HCT116 (cell line): ENCODE measurements around the gene TMEM232. TPM values are rescaled to one million over a fixed set of nuclear protein-coding genes. Genes with fewer than 3 reads are reported as not detected.

ENCODE experiments used
- ATAC-seq: fragments of 200-7000 bp; cut with Tn5 transposase; 2 replicates; pipeline ENCODE4 v1.9.1; 2020; ENCODE audit warnings: mild to moderate bottlenecking, moderate library complexity
- BruUV-seq: library from RNA; stranded (reverse); fragments of 400-500 nt; replicated peaks from 2 replicates; lab custom pipeline; 2021; lab: Mats Ljungman, UMichigan
- CTCF ChIA-PET: fragments of 300-600 bp; sonication (Branson Sonifier 250); formaldehyde crosslinking; loops from one replicate; lab custom pipeline; 2021; ENCODE audit warnings: antibody characterized with exemption; lab: Charles Lee
- POLR2A ChIA-PET: fragments of 300-600, 350-600 bp; sonication (Branson Sonifier 250); formaldehyde crosslinking; loops from one replicate; lab custom pipeline; 2021; ENCODE audit warnings: antibody characterized with exemption; lab: Charles Lee
- RAD21 ChIA-PET, 2 experiments: fragments of 300-600 bp; sonication (Branson Sonifier 250); formaldehyde crosslinking; loops; one replicate each; lab custom pipeline; 2023; ENCODE audit warnings: low total read pairs in 2 of 2; ENCODE audit not compliant: uncharacterized antibody in 2 of 2, unreplicated experiment in 2 of 2, low non-redundant PET in 1 of 2; lab: Charles Lee
- DNase-seq: peaks from one replicate; pipeline ENCODE4 v3.0.0-alpha.2; 2010; ENCODE audit warnings: low read depth, low spot score
- H2AFZ ChIP-seq: fragments of 200-600 bp; shearing (Covaris generic), sonication (generic); 2 replicates; pipeline ENCODE4 v1.6.1; 2017; ENCODE audit warnings: low read depth, mixed run types, mixed read lengths, antibody characterized with exemption, low read length; ENCODE audit not compliant: poor library complexity, severe bottlenecking
- H3K27ac ChIP-seq: 2 replicates; pipeline ENCODE4 v1.5.1; 2012; ENCODE audit warnings: low read depth, low read length
- H3K27me3 ChIP-seq: fragments of 200-600 bp; sonication (generic); 2 replicates; pipeline ENCODE4 v1.6.1; 2016; ENCODE audit warnings: mixed run types, low read length, mixed read lengths; ENCODE audit not compliant: insufficient read depth
- H3K36me3 ChIP-seq, 2 experiments: fragments of 200-500 bp in 1 of 2; fragments of 200-600 bp in 1 of 2; sonication (Bioruptor generic) in 1 of 2; sonication (generic) in 1 of 2; 2 replicates each; pipeline versions ENCODE4 v1.5.1 to v1.6.1; 2014 to 2016; ENCODE audit warnings: low read length in 2 of 2, inconsistent platforms in 1 of 2, mixed read lengths in 1 of 2, mixed run types in 1 of 2; ENCODE audit not compliant: insufficient read depth in 2 of 2, control insufficient read depth in 1 of 2
- H3K4me1 ChIP-seq, 2 experiments: fragments of 200-600 bp in 1 of 2; sonication (generic) in 1 of 2; 2 replicates each; pipeline versions ENCODE4 v1.5.1 to v1.6.1; 2012 to 2017; ENCODE audit warnings: low read length in 2 of 2, inconsistent platforms in 1 of 2, mild to moderate bottlenecking in 1 of 2, mixed read lengths in 1 of 2, mixed run types in 1 of 2, moderate library complexity in 1 of 2; ENCODE audit not compliant: insufficient read depth in 2 of 2, control insufficient read depth in 1 of 2
- H3K4me2 ChIP-seq: fragments of 200-600 bp; sonication (generic); 2 replicates; pipeline ENCODE4 v1.6.1; 2017; ENCODE audit warnings: mixed run types, low read length, mixed read lengths
- H3K4me3 ChIP-seq, 2 experiments: fragments of 200-600 bp in 1 of 2; sonication (generic) in 1 of 2; replicated peaks in 1 of 2; 2 replicates each; pipeline ENCODE4 v1.5.1; 2011 to 2016; ENCODE audit warnings: low read length in 2 of 2, control low read depth in 1 of 2, low read depth in 1 of 2, mild to moderate bottlenecking in 1 of 2, mixed read lengths in 1 of 2, mixed run types in 1 of 2
- H3K79me2 ChIP-seq: fragments of 200-600 bp; sonication (generic); 2 replicates; pipeline ENCODE4 v1.6.1; 2017; ENCODE audit warnings: mild to moderate bottlenecking, mixed run types, low read length, moderate library complexity, mixed read lengths; ENCODE audit not compliant: insufficient read depth
- H3K9ac ChIP-seq: fragments of 200-600 bp; sonication (generic); 2 replicates; pipeline ENCODE4 v1.6.1; 2016; ENCODE audit warnings: low read length, mixed read lengths
- H3K9me2 ChIP-seq: fragments of 200-600 bp; sonication (generic), shearing (Covaris generic); 2 replicates; pipeline ENCODE4 v1.6.1; 2017; ENCODE audit warnings: mixed run types, mild to moderate bottlenecking, moderate library complexity; ENCODE audit not compliant: insufficient read depth
- H3K9me3 ChIP-seq, 2 experiments: fragments of 200-500 bp in 1 of 2; fragments of 200-600 bp in 1 of 2; sonication (Bioruptor generic) in 1 of 2; sonication (generic) in 1 of 2; 2 replicates each; pipeline ENCODE4 v1.6.1; 2014 to 2017; ENCODE audit warnings: low read length in 2 of 2, mixed read lengths in 2 of 2, inconsistent platforms in 1 of 2, low read depth in 1 of 2, mild to moderate bottlenecking in 1 of 2, mixed run types in 1 of 2, moderate library complexity in 1 of 2; ENCODE audit not compliant: control insufficient read depth in 1 of 2, insufficient read depth in 1 of 2
- H4K20me1 ChIP-seq: fragments of 200-600 bp; sonication (generic), shearing (Covaris generic); 2 replicates; pipeline ENCODE4 v1.6.1; 2017; ENCODE audit warnings: mixed run types, mild to moderate bottlenecking, moderate library complexity; ENCODE audit not compliant: insufficient read depth
- ATF3 ChIP-seq: IDR thresholded peaks from 2 replicates; pipeline ENCODE4 v1.6.1; 2012
- CBX3 ChIP-seq: IDR thresholded peaks from 2 replicates; pipeline ENCODE4 v1.6.1; 2012; ENCODE audit warnings: low read depth
- CEBPB ChIP-seq: IDR thresholded peaks from 2 replicates; pipeline ENCODE4 v1.6.1; 2012; ENCODE audit warnings: low read depth
- CTCF ChIP-seq, 3 experiments: fragments of 200-600 bp in 1 of 3; sonication (generic) in 1 of 3; IDR thresholded peaks in 2 of 3; conservative IDR thresholded peaks in 1 of 3; 2 replicates each; pipeline ENCODE4 v1.5.1; 2012 to 2017; ENCODE audit warnings: low read depth in 2 of 3, low read length in 2 of 3, antibody characterized with exemption in 1 of 3, borderline replicate concordance in 1 of 3, control low read depth in 1 of 3, mild to moderate bottlenecking in 1 of 3, mixed read lengths in 1 of 3, mixed run types in 1 of 3, moderate library complexity in 1 of 3; ENCODE audit not compliant: insufficient read depth in 1 of 3
- EGR1 ChIP-seq: IDR thresholded peaks from 2 replicates; pipeline ENCODE4 v1.6.1; 2012; ENCODE audit warnings: low read depth
- ELF1 ChIP-seq: IDR thresholded peaks from 2 replicates; pipeline ENCODE4 v1.6.1; 2012; ENCODE audit warnings: low read depth, borderline replicate concordance
- EZH2 ChIP-seq: fragments of 200-600 bp; sonication (generic); IDR thresholded peaks from 2 replicates; pipeline ENCODE4 v1.6.1; 2017; ENCODE audit warnings: antibody characterized with exemption, mixed run types
- EZH2phosphoT487 ChIP-seq: fragments of 200-600 bp; IDR thresholded peaks from 2 replicates; pipeline ENCODE4 v1.6.1; 2018; ENCODE audit warnings: antibody characterized with exemption, borderline replicate concordance
- FOSL1 ChIP-seq: IDR thresholded peaks from 2 replicates; pipeline ENCODE4 v1.6.1; 2012; ENCODE audit warnings: low read depth
- POLR2A ChIP-seq: IDR thresholded peaks from 2 replicates; pipeline ENCODE4 v1.7.0; 2011; ENCODE audit warnings: borderline replicate concordance; ENCODE audit not compliant: insufficient read depth, insufficient read length; ENCODE audit errors: extremely low read depth
- POLR2AphosphoS5 ChIP-seq: IDR thresholded peaks from 2 replicates; pipeline ENCODE4 v1.6.1; 2011; ENCODE audit warnings: mild to moderate bottlenecking, low read depth, low read length, moderate library complexity
- RAD21 ChIP-seq: IDR thresholded peaks from 2 replicates; pipeline ENCODE4 v1.6.1; 2012; ENCODE audit warnings: low read depth, mild to moderate bottlenecking
- SP1 ChIP-seq: IDR thresholded peaks from 2 replicates; pipeline ENCODE4 v1.6.1; 2012; ENCODE audit warnings: low read depth
- SRF ChIP-seq: IDR thresholded peaks from 2 replicates; pipeline ENCODE4 v1.6.1; 2012; ENCODE audit warnings: low read depth
- TCF7L2 ChIP-seq: IDR thresholded peaks from 2 replicates; pipeline ENCODE4 v1.7.0; 2011; ENCODE audit warnings: borderline replicate concordance, inconsistent platforms; ENCODE audit not compliant: insufficient read depth, insufficient read length; ENCODE audit errors: extremely low read depth
- YY1 ChIP-seq: IDR thresholded peaks from 2 replicates; pipeline ENCODE4 v1.6.1; 2011; ENCODE audit warnings: low read length, low read depth, moderate library complexity, mild to moderate bottlenecking; ENCODE audit not compliant: insufficient replicate concordance; ENCODE audit errors: extremely low read depth
- ZFX ChIP-seq: fragments of 450-650 bp; IDR thresholded peaks from 2 replicates; pipeline ENCODE4 v1.6.1; 2017
- intact Hi-C: fragments of 100-400 bp; cut with micrococcal nuclease; formaldehyde crosslinking; loops from 2 replicates; pipeline ENCODE4 v1.10.0; 2022
- total RNA-seq: library from RNA; stranded (reverse); gene quantifications from one replicate; pipeline ENCODE4 v1.2.1, GENCODE V29; 2021; ENCODE audit not compliant: unreplicated experiment
- TF ChIP-seq, protein P1 (sequence below): IDR thresholded peaks from 2 replicates; pipeline ENCODE4 v1.6.1; 2011; ENCODE audit warnings: mild to moderate bottlenecking, low read length, moderate library complexity; ENCODE audit not compliant: insufficient replicate concordance; ENCODE audit errors: extremely low read depth

The TMEM232 gene
- total RNA-seq, 1 experiment from 2014 or later, result 1.2 TPM

DNA sequence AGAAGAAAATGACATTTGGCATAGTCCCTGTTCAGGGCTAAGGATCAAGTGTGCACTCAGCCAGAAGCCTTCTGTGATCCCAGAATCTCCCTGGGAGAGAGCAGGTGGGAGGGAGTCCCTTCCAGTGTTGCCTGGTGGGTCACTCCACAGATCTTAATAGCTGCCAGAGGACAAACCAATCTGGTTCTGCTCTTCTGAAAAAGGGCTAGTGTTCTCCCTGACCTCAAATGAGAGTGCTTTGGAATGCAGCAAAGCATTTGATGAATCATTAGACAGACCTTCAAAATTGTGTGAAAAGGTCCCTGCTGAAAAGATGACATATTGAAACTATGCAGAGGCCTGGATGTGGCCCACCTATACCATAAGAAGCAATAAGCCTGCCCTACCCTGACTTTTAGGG lies 339.7 kb downstream of the TMEM232 start:
- intact Hi-C loops, result no loop called here
- TF ChIP-seq FOSL1, result no peak
- TF ChIP-seq EZH2phosphoT487, result no peak
- no peak for TF ChIP-seq TCF7L2
- TF ChIP-seq CBX3, result no peak
- TF ChIP-seq ATF3, result no peak
- TF ChIP-seq RAD21, result no peak
- TF ChIP-seq SRF, result no peak
- Histone ChIP-seq H3K79me2 (no peaks in the 10 kb centered on the region), H2AFZ (no peak overlapping the region), H3K4me1 (peaks cover 0 to 5% of the 10 kb centered on the region in 2 experiments; a peak in 2 of 4 replicates), H3K9me3 (no peaks in the 10 kb centered on the region), H3K4me2 (no peak overlapping the region), H3K27me3 (no peaks in the 10 kb centered on the region), H3K9me2 (no peaks in the 10 kb centered on the region; the same call in 1 of the 2 replicates), H4K20me1 (no peaks in the 10 kb centered on the region), H3K4me3 (no peak overlapping the region), H3K36me3 (no peaks in the 10 kb centered on the region), H3K27ac (no peak overlapping the region), H3K9ac (no peak overlapping the region)
- ChIA-PET POLR2A (no interaction called here), RAD21 (no interaction called here), CTCF (no interaction called here)
- ATAC-seq (no peak), DNase-seq (no peak)
- no TSS peak for BruUV-seq

- no peak overlapping the region for H3K27ac ChIP-seq
- H3K9ac ChIP-seq, result no peak overlapping the region
- H3K9me2 ChIP-seq, result no peaks in the 10 kb centered on the region; the same call in 1 of the 2 replicates
- H3K4me1 ChIP-seq, result peaks cover 0 to 5% of the 10 kb centered on the region in 2 experiments; a peak in 2 of 4 replicates
- no peak for DNase-seq
- no peak for ATAC-seq
- no peak overlapping the region for H2AFZ ChIP-seq
- ChIA-PET CTCF (no interaction called here), POLR2A (no interaction called here), RAD21 (no interaction called here)
- no peak overlapping the region for H3K4me2 ChIP-seq
- no peaks in the 10 kb centered on the region for H3K36me3 ChIP-seq
- no peaks in the 10 kb centered on the region for H4K20me1 ChIP-seq
- no peaks in the 10 kb centered on the region for H3K9me3 ChIP-seq
- H3K4me3 ChIP-seq, result no peak overlapping the region
- intact Hi-C loops, result no loop called here
- no TSS peak for BruUV-seq
- H3K27me3 ChIP-seq, result no peaks in the 10 kb centered on the region
- no peaks in the 10 kb centered on the region for H3K79me2 ChIP-seq
- no peak for TF ChIP-seq EZH2phosphoT487
- no peak for TF ChIP-seq CEBPB
- no peak for TF ChIP-seq YY1
- TF ChIP-seq FOSL1, result no peak
- TF ChIP-seq POLR2AphosphoS5, result no peak
- TF ChIP-seq POLR2A, result no peak
- TF ChIP-seq CBX3, result no peak
- TF ChIP-seq ZFX, result no peak
- TF ChIP-seq ELF1, result no peak
- TF ChIP-seq CTCF (IDR thresholded peaks at IDR 0.05 in 2 of 3, conservative IDR thresholded peaks at IDR 0.05 in 1 of 3; ENCODE audit: borderline replicate concordance in 1 of 3, insufficient read depth in 1 of 3, low read depth in 2 of 3, low read length in 2 of 3), result no peak
- TF ChIP-seq SP1, result no peak
- TF ChIP-seq, protein P1, sequence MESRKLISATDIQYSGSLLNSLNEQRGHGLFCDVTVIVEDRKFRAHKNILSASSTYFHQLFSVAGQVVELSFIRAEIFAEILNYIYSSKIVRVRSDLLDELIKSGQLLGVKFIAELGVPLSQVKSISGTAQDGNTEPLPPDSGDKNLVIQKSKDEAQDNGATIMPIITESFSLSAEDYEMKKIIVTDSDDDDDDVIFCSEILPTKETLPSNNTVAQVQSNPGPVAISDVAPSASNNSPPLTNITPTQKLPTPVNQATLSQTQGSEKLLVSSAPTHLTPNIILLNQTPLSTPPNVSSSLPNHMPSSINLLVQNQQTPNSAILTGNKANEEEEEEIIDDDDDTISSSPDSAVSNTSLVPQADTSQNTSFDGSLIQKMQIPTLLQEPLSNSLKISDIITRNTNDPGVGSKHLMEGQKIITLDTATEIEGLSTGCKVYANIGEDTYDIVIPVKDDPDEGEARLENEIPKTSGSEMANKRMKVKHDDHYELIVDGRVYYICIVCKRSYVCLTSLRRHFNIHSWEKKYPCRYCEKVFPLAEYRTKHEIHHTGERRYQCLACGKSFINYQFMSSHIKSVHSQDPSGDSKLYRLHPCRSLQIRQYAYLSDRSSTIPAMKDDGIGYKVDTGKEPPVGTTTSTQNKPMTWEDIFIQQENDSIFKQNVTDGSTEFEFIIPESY, result no peak
- no peak for TF ChIP-seq EZH2
- no peak for TF ChIP-seq EGR1
Observed at GRCh38 chr5:110383231-110383630, 343.2 kb downstream of the TMEM232 start.
